A549 treated with CORT108297 at 1 μM for 4 hours (cell line): ENCODE results near the gene SIPA1L2. TPM values are rescaled to one million over a fixed set of nuclear protein-coding genes. Genes with fewer than 3 reads are reported as not detected.

Source experiments
- total RNA-seq: library from RNA; stranded (reverse); fragments of 200-300 nt; extraction: Qiagen RNA extraction; gene quantifications from 5 replicates; pipeline ENCODE4 v1.2.3, GENCODE V29; 2022

Gene SIPA1L2, protein sequence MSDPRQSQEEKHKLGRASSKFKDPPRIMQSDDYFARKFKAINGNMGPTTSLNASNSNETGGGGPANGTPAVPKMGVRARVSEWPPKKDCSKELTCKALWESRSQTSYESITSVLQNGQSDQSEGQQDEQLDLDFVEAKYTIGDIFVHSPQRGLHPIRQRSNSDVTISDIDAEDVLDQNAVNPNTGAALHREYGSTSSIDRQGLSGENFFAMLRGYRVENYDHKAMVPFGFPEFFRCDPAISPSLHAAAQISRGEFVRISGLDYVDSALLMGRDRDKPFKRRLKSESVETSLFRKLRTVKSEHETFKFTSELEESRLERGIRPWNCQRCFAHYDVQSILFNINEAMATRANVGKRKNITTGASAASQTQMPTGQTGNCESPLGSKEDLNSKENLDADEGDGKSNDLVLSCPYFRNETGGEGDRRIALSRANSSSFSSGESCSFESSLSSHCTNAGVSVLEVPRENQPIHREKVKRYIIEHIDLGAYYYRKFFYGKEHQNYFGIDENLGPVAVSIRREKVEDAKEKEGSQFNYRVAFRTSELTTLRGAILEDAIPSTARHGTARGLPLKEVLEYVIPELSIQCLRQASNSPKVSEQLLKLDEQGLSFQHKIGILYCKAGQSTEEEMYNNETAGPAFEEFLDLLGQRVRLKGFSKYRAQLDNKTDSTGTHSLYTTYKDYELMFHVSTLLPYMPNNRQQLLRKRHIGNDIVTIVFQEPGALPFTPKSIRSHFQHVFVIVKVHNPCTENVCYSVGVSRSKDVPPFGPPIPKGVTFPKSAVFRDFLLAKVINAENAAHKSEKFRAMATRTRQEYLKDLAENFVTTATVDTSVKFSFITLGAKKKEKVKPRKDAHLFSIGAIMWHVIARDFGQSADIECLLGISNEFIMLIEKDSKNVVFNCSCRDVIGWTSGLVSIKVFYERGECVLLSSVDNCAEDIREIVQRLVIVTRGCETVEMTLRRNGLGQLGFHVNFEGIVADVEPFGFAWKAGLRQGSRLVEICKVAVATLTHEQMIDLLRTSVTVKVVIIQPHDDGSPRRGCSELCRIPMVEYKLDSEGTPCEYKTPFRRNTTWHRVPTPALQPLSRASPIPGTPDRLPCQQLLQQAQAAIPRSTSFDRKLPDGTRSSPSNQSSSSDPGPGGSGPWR (N-terminal part only)
- total RNA-seq: 7.1 to 8.3 TPM (median 7.9 TPM) in 5 replicates

DNA sequence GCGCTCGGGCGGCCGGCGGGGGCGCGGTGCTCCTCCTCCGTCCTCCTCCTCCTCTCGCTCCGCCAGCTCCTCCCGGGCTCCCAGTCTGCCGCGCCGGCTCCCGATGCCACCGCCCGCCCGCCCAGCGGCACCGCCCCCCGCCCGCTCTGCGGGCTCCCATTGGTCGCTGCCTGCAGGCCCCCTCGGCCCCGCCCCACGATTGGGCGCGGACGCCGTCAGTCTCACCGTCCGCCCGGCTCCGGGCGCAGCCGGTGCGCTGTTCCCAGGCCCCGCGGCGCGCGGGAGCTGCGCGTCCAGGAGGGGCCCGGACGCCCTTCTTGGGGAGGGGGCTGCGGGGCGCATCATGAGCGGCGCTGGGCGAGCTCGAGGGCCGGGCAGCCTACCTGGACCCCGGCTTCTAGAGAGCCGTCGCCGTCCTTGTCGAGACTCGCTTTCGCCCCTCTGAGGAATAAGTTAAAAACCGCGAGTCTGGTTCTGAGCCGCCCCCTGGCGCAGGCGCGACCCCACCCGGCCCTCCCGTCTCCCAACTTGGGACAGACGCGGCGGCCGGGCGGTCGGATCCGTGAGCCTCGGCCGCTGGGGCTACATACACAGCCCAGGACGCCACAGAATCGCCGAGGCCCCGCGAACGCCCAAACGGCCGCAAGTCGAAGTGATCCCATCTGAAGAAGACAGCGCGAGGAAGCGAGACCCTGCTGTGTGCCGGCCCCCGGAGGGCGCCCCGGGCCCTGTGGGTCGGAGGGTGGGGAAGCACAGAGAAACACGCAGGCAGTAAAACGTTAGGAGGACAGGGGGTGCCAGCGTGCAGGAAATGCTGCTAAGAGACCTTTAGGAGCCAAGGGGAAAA lies at the start of gene SIPA1L2:
Gene SIPA1L2 (minus strand): TSS at position 87 of the 847 bp plus-strand sequence. CDS start 114,794 bp downstream, outside the sequence.

Other genes with a start within 250 kb of the SIPA1L2 start
- 0.53 to 1.3 TPM (median 1.0 TPM) in 5 replicates for gene MAP10, start 175.3 kb upstream of the SIPA1L2 start, total RNA-seq